SHP77 treated with DMSO at 0.1 percent for 48 hours (cell line): ENCODE data around the gene TNRC6C.
"Not testable (repeated sequence)": the region's sequence is repeated elsewhere in the genome, so short reads cannot be mapped to it uniquely, and the experiment has no call there.

ENCODE experiments used
- DNase-seq: peaks from one replicate; lab custom pipeline; 2025; lab: John Stamatoyannopoulos, UW

The TNRC6C gene

DNA sequence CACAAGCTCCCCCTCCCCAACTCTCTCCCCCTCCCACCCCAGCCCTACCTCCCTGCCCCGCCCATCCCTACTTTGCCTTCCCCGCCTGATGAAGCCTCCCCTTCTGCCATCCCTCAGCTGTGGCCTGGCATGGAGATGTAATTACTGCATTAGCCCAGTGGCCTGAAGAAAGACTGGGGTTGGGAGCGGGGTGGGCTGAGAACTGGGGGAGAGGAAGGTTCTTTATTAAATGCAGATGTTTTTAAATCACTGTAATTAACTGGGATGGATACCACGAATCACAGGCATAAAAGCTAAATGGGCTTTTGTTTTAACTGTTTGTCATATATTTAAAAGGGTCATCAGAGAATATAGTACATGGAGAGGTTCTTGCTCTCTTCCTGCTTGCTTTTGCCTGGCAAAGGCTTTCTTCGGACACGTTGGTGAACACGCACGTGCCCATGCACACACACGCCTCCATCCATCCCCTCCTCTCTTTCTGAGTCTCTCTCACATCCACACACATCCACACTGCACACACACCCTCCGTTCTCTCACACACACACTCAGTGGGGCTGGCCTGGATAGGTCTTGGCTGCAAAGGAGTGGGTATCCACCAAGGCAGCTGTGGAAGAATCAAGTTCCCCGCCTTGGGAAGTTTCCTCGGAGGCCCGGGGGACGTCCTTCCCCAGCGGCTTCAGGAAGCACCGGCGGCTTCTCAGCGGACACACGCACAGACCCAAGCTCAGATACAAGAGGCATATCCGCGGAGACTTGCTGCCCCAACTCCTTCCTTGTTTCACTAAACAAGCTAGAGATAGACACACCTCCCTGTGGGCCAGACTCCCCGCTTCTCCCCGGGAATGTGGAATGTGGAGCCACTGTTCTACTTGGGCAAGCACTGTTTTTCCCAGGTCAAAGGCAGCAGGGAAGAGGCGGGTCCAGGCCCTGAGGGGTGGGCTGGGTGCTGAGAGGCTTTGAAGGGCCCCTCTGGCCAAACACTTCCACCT lies 27.4 kb upstream of the TNRC6C start:
- no peak for DNase-seq

DNA sequence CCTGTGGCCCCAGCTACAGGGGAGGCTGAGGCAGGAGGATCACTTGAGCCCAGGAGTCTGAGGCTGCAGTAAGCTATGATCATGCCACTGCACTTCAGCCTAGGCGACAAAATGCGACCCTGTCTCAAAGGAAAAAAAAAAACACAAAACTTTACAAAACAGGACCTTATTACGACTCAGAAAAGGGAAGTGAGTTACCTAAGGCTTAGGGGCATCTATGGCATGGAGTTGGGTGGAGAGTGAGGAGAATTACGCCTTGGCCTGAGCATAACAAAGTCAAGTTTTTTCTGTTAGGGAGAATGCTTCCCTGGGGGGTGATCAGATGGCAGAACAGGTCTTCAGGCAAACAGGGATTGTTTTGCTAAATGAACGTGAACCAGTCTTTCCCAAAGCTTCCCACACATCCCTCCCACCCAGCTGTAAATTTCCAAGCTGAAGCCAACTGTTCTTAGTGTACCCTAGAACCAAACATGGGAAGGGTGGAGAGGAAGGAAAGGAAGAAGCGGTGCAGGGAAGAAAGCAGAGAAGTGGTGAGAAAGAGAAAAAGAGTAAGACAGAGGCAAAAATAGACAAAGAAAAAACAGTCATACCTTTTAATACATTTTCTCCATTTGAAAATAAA lies 24.6 kb upstream of the TNRC6C start:
- no peak for DNase-seq

DNA sequence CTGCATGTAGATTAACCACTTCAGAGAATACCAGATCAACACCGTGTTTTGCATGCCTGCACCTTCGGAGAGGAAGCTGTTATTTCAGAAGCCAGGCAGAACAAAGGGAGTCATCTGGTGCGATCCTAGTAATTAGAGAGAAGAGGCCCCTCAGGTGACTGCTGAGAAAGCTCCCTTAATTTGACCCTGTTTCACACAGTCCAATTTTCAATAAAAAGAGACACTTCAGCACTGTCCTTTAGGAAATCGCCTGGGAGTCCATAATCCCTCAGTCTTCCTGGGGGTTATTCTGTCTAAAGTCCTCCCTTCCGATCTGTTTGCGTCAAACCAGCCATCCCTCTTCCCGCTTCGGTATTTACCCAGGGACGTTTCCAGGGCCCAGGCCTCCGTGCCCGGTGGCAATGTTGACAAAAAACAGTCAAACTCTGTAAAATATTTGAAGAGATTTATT lies 23.4 kb upstream of the TNRC6C start:
- no peak for DNase-seq

DNA sequence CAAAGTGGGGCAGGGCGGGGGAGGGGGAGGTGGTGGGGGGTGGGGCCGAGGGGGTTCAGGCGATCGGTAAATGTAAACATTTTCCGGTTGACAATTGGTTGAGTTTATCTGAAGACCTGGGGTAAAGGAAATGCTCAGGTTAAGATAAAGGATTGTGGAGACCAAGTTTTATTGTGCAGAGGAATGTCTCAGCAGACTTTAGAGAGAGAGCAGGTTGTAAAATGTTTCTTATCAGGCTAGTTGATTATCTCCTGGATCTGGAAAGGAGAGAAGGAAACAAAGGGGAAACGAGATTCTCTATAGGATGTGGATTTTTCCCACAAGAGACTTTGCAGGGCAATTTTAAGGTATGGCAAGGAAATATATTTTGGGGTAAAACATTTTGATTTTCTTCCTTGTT lies 22.8 kb upstream of the TNRC6C start:
- DNase-seq, result not testable (repeated sequence)

DNA sequence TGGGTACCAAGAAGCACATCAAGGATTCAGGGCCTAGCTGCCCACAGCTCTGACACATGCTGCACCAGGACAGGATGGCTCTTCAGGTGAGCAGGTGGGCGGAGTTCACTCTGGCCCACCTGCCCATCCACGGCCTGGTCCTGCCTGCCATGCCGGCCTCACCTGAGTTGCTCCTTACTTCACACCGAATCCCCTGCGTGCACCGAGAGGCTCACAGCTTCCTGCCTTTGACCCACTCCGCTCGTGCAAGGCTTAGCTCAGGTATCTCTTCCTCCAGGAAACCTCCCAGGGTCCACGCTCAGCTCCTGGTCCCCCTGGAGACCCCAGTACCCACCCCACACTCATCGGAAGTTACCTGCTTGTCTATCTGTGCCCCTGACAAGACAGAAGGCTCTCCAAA lies 21.6 kb upstream of the TNRC6C start:
- DNase-seq, result no peak

DNA sequence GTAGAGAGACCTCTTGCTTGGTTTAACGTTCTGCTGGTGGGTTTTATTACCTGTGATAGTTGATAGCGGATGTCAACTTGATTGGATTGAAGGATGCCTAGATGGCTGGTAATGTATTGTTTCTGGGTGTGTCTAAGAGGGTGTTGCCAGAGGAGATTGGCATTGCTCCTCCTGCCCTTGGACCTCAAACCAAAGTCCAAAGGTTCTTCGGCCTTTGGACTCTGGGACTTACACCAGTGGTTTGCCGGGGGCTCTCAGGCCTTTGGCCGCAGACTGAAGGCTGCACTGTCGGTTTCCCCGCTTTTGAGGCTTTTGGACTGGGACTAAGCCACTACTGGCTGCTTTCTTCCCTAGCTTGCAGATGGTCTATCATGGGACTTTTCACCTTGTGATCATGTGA lies 17.5 kb upstream of the TNRC6C start:
- no peak for DNase-seq

DNA sequence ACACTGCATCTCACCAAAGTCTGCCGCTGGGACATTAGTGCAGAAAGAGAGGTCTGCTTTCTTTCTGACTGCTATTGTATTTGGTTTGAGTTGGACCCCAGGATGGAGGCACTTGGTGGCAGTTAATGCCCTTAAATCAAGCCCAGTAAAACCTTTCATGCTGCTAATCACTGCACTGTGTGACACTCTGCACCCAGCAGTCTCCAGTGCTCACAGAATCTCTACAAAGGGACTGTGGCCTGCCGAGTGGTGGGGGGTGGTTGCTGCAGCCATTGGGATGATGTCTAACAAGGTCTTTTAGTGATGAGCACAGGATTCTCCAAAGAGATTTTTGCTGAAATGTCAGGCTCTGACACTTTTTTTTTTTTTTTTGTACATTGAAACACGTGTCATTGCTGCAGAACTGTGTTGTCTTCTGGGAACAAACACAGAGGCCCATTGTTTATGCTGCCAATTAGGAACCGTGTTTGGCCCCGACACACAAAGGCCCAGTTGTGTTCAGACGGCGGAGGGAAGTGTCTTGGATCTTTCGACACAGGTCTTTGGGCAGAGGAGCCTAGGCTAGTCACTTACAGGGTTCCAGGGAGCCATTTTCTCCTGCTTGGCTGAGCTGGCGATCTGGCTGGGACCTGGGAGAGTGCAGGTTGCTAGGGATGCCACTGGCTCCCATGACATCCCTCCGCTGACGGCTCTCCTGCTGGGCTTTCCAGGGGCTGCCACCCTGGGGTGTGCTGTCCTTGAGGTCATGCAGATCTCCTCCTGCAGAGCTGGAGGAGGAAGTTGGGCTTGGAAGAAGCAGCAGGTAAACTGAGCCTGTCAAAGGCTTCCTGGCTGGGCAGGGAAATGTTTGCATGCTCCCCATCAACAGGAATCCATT lies 16.2 kb upstream of the TNRC6C start:
- no peak for DNase-seq

DNA sequence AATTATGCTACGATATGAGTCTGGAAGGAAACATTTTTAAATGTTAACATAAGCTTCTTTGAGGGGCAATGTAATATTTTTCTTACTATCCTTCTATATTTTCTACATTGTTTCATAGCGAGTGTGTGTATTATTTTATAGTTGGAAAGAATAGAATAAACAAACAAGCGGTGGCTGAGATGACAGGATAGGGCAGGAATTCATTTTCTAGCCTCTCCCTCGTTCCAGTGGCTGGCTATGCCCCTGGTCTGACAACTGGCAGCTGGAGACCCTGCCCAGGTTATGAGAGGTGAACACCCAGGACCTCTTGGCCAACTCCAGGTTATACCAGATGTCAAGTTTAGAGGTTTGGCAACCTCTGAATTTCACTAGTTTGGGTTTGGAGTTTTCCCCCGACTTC lies 14.5 kb upstream of the TNRC6C start:
- no peak for DNase-seq

DNA sequence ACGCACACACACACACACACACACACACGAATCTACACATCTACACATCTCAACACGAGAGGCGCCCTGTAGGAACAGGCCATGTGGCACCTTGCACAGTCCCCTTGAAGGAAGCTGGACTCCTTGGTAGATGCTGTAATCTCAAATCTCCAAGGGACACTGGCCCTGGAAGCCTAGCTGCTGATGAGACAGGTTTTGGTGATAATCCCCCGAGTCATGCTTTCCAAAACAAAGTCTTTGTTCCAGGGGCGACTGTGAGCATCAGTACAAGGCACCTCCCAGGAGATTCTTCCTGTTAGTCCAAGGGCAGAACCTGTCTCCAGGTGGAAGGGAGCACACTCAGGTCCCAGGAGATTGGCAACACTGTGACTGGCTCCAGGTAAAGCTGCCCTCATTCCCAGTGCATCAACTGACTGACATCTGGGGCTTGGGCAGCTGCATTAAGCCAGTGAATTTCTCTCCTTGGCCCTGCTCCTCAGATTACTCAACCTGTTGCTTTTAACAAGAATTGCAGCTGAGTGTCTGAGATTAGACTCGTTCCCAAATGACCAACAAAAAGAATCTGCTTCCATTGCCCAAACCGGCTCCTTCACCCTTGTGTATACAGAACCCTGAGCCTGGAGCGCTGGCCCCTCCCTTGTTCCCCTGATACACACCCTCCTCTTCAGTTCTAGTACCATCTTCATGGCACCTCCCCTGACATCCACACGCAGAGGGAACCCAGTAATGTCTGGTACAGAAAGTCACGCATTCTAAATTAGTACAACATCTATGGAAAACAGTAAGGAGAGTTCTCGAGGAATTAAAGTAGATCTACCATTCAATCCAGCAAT lies 13.9 kb upstream of the TNRC6C start:
- DNase-seq, result no peak

DNA sequence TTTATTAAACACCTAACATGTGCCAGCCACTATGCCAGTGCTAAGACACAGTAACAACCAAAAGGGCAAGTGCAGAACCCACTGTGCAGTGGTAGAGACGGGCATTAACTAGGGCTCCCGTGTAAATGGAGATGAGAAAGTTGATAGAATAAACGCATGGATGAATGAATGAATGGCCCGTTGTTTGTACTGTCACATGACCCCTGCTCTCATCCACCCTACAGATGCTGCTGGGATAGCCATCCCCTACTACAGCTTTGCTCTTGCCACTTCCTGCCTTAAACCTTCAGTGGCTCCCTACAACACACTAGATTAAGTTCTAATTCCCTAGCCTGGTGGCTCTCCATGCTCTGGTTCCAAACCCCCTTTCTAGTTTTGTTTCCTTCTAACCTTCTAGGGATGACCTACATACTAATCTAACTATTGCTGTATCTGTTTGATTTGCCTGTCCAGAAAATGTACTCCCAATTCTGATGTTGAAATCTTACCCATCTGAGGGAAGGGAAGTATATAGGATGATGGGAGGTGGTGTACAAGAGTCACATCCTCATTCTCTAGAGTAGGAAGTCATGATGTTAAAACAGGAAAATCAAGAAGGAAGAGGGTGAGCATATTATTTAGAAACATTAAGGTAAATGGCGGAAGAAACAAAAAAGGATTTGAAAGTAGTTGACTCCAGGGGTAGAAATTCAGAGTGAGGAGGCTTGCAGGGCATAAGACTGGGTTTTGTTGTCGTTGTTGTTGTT lies 11.4 kb upstream of the TNRC6C start:
- no peak for DNase-seq

DNA sequence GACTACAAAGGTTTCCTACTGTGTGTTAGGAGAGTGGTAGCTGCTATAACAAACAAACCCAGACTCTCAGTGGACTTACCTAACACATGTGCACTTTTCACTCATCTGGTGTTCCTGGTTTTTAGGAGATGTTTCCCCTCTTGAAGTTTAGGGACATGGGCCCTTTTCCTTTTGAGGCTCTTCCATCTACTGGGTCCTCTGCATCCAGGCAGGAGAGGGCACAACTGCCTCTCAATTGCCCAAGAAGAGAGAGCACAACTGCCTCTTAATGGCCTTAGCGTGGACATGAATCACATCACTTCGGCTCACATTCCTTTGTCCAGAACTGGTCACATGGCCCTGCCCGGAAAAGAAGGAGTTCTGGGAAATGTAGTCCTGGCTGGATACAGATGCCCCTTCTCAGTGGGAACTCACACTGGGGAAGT lies 9.8 kb upstream of the TNRC6C start:
- no peak for DNase-seq

DNA sequence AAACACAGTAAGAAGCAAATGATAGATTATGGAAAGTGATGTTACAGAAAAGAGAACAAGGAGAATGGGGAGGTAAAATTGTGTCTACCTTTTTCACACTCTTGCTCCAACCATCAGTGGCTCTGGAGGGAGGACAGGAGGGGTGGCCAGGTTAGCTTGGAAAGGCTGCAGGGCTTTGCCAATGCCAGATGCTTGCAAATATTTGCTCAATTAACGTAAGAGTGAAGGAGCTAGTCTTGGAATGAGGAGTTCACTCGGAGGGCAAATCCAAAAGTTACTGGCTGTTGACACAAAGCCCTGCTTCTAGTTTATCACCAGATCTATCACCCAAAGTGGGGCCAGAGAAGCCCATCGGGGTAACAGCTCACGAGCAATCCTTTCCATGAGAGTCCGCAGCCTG lies 7.4 kb upstream of the TNRC6C start:
- DNase-seq, result no peak

DNA sequence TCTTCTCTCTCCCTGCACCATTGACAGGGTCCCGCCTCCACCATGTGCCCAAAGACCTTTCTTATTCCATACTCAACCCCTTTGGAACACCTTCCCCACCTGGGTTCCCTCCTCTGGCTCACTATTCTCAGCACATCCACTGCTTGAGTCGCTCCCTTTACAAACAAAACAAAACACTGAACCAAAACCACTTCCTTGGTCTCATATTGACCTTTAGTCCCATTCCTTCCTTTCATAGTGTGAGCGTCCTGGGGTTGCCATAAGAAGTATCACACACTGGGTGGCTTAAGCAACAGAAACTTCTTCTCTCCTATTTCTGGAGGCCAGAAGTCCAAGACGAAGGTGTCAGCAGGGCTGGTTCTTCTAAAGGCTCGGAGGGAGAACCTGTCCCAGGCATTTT lies 6.1 kb upstream of the TNRC6C start:
- DNase-seq, result no peak

DNA sequence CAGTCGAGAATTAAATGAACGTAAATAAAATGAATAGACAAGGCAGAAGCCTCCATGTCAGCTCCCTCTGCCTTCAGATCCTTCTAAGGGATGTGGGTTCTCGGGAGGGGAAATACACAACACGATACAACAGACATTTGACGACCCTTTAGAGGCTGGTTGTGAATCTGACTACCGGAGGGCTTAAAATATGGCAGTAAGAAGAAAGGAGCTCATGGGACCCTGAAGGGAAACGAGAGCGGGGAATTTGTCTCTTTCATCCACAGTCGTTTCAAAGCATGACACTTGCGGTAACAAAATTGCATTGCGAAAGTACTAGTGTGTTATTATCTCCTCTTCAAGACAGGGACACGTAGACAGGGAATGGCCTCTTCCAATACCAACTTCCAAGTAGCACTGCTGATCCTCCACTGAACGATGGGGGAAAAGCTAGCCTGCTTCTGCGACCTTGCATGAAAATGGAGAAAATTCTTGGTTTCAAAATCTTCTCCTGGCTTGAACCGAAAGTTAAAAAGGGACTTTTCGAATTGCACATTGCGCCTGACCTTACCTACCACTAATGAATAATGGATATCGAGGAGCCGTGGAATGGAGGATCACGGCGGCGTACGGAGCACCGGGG lies 1.2 kb upstream of the TNRC6C start:
- DNase-seq, result no peak

DNA sequence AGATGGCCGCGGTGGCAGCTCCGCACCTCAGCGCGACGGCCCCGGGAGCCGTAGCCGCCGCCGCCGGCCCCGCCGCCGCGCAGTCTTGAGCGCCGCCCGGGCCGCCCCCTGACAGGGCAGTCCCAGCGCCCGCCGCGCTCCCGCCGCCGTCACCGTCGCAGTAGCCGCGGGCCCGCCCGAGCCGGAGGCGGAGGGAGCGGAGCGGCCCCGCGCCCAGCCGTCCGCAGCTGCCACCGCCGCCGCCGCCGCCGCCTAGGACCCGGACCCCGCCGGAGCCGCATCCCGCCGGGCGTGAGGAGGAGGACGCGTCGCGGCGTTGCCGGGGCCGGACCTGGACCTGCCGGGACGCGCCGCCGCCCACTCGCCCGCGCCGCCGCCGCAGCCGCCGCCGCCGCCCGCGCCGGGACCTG lies 218 bp downstream of the TNRC6C start:
- no peak for DNase-seq

DNA sequence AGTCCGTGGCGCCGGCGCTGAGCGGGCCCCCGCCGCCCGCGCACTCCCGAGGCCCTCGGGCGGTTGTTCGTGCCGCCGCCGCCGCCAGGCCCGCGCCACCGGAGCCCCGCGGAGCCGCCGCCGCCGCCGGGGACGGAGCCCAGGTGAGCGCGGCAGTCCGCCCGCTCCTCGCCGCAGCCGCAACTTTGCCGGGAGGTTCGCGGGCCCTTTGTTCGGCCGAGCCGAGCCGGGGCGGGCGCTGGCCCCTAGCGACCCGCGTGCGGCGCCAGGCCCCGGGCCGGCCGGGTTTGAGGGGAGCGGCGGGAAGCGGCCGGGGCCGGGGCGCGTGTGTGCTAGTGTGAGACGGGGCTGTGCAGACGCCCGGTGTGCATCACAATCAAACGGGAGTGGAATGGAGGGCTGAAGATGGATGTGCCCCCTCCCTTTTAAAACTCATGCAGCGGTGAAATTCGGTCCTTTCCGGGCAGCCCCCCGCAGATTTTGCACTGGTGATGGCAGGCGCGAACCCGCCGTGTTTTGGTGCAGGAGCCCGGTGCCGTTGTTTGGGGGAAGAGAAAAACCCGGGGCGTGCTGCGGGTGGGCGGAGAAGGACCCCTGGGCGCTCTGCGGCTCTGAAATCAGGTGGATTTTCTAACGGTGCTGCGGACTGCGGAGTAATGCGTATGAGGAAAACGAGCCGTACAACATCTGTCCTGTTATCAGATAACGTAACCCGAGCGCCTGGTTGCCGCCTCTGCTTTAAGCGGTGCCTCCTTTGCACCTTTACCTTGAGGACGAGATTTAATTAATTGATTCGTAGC lies 823 bp downstream of the TNRC6C start:
- DNase-seq, result no peak

DNA sequence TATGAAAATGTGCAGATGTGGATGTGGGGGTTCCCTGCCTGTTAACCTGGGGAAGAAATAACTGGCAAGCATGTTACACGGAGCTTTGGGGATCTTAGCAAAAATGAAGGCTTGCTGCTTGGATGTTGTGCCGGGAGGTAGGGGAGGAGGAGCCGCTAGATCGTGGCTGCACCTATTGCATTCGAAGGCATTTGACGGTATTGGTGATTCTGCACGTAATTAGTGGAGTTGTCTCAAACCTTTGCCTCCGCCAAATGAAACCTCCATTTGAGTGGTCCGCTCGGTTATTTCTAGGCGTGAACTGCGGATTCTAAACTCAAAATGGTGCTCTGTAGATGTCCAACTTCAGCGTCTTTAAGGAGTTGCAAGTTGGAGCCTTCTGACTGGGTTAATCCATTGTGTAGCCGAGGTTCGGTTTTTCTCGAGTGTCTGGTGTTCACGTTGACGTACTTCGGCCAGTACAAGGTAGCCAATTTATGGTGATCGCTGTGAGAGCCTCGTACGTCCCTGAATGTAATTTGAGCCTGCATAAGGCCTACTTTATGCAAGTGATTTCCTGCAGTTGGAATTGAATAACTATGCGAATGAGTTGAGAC lies 1.5 kb downstream of the TNRC6C start:
- DNase-seq, result peak; percentile 38

DNA sequence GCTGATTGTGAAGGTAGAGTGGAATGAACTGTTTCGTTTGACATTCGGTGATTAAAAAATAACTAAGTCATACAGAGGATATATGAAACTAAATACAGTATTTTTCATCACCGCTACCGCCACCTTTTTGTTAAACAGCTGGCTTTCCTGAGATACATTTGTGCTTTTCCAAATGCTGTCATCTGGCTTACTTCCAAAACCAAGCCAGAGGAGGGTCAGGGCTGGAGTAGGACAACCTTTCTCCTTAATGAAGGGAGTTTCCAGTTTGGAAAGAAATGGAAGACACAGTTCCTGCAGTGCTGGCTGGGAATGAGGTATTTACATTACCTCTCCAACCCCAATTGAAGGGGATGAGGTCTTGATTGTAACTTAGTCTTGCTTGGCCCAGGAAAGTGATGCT lies 3.2 kb downstream of the TNRC6C start:
- DNase-seq, result no peak

DNA sequence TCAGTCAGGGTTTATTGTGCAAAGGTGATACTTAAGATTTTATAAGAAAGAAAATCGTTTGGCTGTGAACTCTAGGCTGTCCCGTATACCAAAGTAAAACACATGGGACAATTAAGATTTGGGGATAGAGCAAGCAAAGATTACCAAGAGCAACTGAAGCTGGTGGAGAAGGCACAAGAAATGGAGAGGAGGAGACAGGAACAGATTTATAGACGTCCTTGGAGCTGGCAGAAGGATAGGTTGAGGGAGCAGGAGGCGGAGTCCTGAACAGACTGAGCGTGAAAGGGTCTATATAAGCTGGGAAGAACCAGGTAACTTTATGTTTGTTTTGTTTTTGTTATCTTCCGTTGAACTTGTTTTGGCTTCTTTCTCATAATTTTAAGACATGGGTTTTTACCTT lies 3.8 kb downstream of the TNRC6C start:
- no peak for DNase-seq
